ENCODE measurements around the gene SLC2A5.

DNA sequence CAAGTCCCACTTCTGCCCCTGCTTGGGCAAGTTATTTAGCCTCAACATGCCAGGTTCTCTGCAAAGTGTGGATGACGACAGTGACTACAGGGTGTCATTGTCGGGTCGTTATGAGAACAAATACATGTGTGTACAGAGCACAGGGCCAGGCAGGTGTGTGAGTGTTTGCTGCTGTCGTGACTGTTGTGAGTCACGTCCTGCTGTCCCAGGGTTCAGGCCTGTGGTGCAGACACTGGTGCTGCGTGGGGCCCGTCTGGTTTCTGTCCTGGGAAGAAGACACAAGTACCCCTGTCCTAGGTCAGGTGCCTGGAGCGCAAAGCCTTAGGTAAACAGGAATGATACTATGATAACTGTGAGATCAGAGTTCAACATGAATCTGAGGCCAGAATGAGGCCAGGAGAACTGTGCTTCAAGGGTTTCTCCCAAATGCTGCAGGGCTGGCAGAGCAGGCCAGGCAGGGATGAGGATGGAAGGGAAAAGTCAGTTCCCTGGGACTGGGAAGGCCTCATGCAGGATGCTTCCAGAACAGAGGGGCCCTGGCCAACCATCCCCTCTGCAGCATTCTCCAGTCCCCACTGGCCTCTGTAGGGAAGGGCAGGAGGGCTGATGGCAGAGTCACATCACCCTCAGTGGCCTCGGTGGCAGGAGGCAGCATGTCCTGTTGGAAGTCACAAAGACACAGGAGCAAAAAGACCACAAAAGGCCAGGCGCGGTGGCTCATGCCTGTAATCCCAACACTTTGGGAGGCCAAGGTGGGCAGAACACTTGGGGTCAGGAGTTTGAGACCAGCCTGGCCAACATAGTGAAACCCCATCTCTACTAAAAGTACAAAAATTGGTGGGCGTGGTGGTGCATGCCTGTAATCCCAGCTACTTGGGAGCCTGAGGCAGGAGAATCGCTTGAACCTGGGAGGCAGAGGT, 43.8 kb upstream of the SLC2A5 start:
- TF ChIP-seq CTCF (conservative IDR thresholded peaks at IDR 0.05), result no peak
- no peak for TF ChIP-seq EZH2 (IDR thresholded peaks at IDR 0.05; ENCODE audit: low read depth)

Data from PC-9 (cell line).